A549 (cell line): ENCODE measurements around the gene CPLANE1. TPM values are rescaled to one million over a fixed set of nuclear protein-coding genes. Genes with fewer than 3 reads are reported as not detected.

Source experiments
- ATAC-seq, 2 experiments: fragments of 200-7000 bp in 1 of 2; fragments of >200 bp in 1 of 2; cut with Nextera tagmentation in 1 of 2; cut with Tn5 transposase in 1 of 2; 3 replicates each; pipeline versions ENCODE4 v1.8.0 to v1.9.1; 2018 to 2020; ENCODE audit warnings: mild to moderate bottlenecking in 1 of 2, moderate library complexity in 1 of 2
- CTCF ChIA-PET: fragments of 300-600 bp; sonication (Branson Sonifier 250); formaldehyde crosslinking; extraction: SDS; loops from one replicate; lab custom pipeline; 2021; ENCODE audit warnings: antibody characterized with exemption, inconsistent platforms; lab: Yijun Ruan, JAX
- POLR2A ChIA-PET: fragments of 350-600 bp; formaldehyde crosslinking; extraction: SDS; loops from one replicate; lab custom pipeline; 2021; ENCODE audit warnings: antibody characterized with exemption, inconsistent platforms; lab: Yijun Ruan, JAX
- DNase-seq, 2 experiments: peaks; one replicate each; pipeline versions ENCODE4 v3.0.0 to v3.0.0-alpha.2; 2011 to 2016; ENCODE audit warnings: low read depth in 1 of 2, low spot score in 1 of 2
- FAIRE-seq: peaks from 2 replicates; lab custom pipeline; 2011; peaks lifted over from hg19 to GRCh38; lab: Jason Lieb, UNC
- H3K27ac ChIP-seq, 2 experiments: fragments of >200 bp; sonication (Bioruptor Twin); formaldehyde crosslinking; 3 replicates each; pipeline ENCODE4 v1.5.1; 2016 to 2017
- H3K4me1 ChIP-seq: fragments of >200 bp; sonication (Bioruptor Twin); formaldehyde crosslinking; 3 replicates; pipeline ENCODE4 v1.6.1; 2016
- H3K4me2 ChIP-seq: fragments of >200 bp; sonication (Bioruptor Twin); formaldehyde crosslinking; 3 replicates; pipeline ENCODE4 v1.6.1; 2016
- H3K4me3 ChIP-seq: fragments of >200 bp; sonication (Bioruptor Twin); formaldehyde crosslinking; 3 replicates; pipeline ENCODE4 v1.5.1; 2016
- H3K9me3 ChIP-seq: fragments of >200 bp; sonication (Bioruptor Twin); formaldehyde crosslinking; 3 replicates; pipeline ENCODE4 v1.6.1; 2016
- CHD4 ChIP-seq: fragments of 200-600 bp; sonication (generic); IDR thresholded peaks from 2 replicates; pipeline ENCODE4 v1.6.1; 2016; ENCODE audit warnings: antibody characterized with exemption, mild to moderate bottlenecking, borderline replicate concordance
- EHMT2 ChIP-seq: fragments of 200-600 bp; sonication (generic); IDR thresholded peaks from 2 replicates; pipeline ENCODE4 v1.6.1; 2016; ENCODE audit warnings: antibody characterized with exemption, low read depth, mild to moderate bottlenecking, moderate library complexity
- HOXB5 ChIP-seq: fragments of 250-450 bp; sonication (Bioruptor Pico); IDR thresholded peaks from 2 replicates; pipeline ENCODE4 v1.5.0; 2020; ENCODE audit warnings: mild to moderate bottlenecking, moderate library complexity
- KDM1A ChIP-seq: fragments of 200-600 bp; sonication (generic); IDR thresholded peaks from 2 replicates; pipeline ENCODE4 v1.6.1; 2016; ENCODE audit warnings: low read depth, mild to moderate bottlenecking
- MYC ChIP-seq: IDR thresholded peaks from 2 replicates; pipeline ENCODE4 v1.6.1; 2012; ENCODE audit warnings: mild to moderate bottlenecking, inconsistent platforms, low read length, improper control_type of control experiment, borderline replicate concordance
- NR3C1 ChIP-seq: fragments of >200 bp; sonication (Bioruptor Twin); formaldehyde crosslinking; IDR thresholded peaks from 3 replicates; pipeline ENCODE4 v1.6.1; 2017
- PBX3 ChIP-seq: IDR thresholded peaks from 2 replicates; pipeline ENCODE4 v1.6.1; 2012
- PHF8 ChIP-seq: fragments of 200-600 bp; sonication (generic); IDR thresholded peaks from 2 replicates; pipeline ENCODE4 v1.6.1; 2016; ENCODE audit warnings: low read depth, mild to moderate bottlenecking, antibody characterized with exemption, moderate library complexity, borderline replicate concordance
- RAD21 ChIP-seq, 2 experiments: fragments of >200 bp in 1 of 2; sonication (Bioruptor Twin) in 1 of 2; formaldehyde crosslinking in 1 of 2; IDR thresholded peaks in 1 of 2; conservative IDR thresholded peaks in 1 of 2; 2 replicates in 1 of 2; 3 replicates in 1 of 2; pipeline ENCODE4 v1.6.1; 2012 to 2018; ENCODE audit warnings: inconsistent platforms in 1 of 2
- RARB ChIP-seq: fragments of 250-450 bp; sonication (Bioruptor Pico); IDR thresholded peaks from 2 replicates; pipeline ENCODE4 v1.8.0; 2021; ENCODE audit warnings: mild to moderate bottlenecking, moderate library complexity
- RFX5 ChIP-seq: fragments of 450-650 bp; IDR thresholded peaks from 2 replicates; pipeline ENCODE4 v1.7.1; 2014; ENCODE audit warnings: antibody characterized with exemption, mild to moderate bottlenecking, moderate library complexity
- TFCP2L1 ChIP-seq: fragments of 250-450 bp; sonication (Bioruptor Pico); IDR thresholded peaks from 2 replicates; pipeline ENCODE4 v1.5.0; 2021; ENCODE audit warnings: mild to moderate bottlenecking
- WGBS: methylation state at CpG from one replicate; pipeline ENCODE4 v1.1.6; 2017; ENCODE audit errors: missing lambda C conversion rate; 5-methylcytosine and 5-hydroxymethylcytosine counted together
- polyA plus RNA-seq, 4 experiments: library from polyadenylated mRNA; depleted of rRNA in 3 of 4; stranded (reverse); fragments of >200 nt; fragmentation: RNase III in 1 of 4; extraction: RNeasy Plus Mini Kit Qiagen cat#74134 plus additional on column Dnase treatment in 1 of 4; gene quantifications; 2 replicates in 3 of 4; 3 replicates in 1 of 4; pipeline ENCODE4 v1.2.3, GENCODE V29; 2011 to 2017
- TF ChIP-seq, protein P1 (sequence below): fragments of 200-600 bp; sonication (generic); IDR thresholded peaks from 2 replicates; pipeline ENCODE4 v1.6.1; 2016; ENCODE audit warnings: antibody characterized with exemption, mild to moderate bottlenecking, moderate library complexity
- TF ChIP-seq, protein P2 (sequence below): fragments of 150-350 bp; IDR thresholded peaks from 2 replicates; pipeline ENCODE4 v1.6.1; 2014; ENCODE audit warnings: low read depth, mild to moderate bottlenecking, low read length
- TF ChIP-seq, protein P3 (sequence below): fragments of 250-450 bp; sonication (Bioruptor Pico); IDR thresholded peaks from 2 replicates; pipeline ENCODE4 v1.5.0; 2020; ENCODE audit warnings: low read depth, mild to moderate bottlenecking, moderate library complexity

CPLANE1 gene
- polyA plus RNA-seq, 2 of the 4 experiments (the other 2 are of a cell fraction), result 5.5 to 15.7 TPM

DNA sequence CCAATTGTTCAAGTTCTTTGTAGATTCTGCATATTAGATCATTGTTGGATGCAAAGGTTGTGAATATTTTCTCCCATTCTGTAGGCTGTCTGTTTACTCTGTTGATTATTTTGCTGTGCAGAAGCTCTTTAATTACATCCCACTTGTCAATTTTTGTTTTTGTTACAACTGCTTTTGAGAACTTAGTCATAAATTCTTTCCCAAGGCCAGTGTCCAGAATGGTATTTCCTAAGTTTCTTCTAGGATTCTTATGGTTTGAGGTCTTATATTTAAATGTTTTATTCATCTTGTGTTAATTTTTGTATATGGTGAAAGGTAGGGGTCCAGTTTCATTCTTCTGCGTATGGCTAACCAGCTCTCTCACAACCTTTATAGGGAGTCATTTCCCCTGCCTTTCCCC is 116.5 kb downstream of the CPLANE1 start:
- peaks cover 12% of the 10 kb centered on the region for H3K9me3 ChIP-seq
- CTCF ChIA-PET, result interaction anchor here (0.6 kb wide), 1 partner anchor 258 kb away, joined by 4 read pairs; no protein-coding TSS in a partner anchor
- DNase-seq, result no peak
- POLR2A ChIA-PET, result no interaction called here
- no peak overlapping the region for H3K4me2 ChIP-seq
- no peak for TF ChIP-seq MYC
- TF ChIP-seq HOXB5 (CRISPR knock-in tag), result no peak
- TF ChIP-seq EHMT2, result no peak
- no peak for TF ChIP-seq RAD21 (conservative IDR thresholded peaks at IDR 0.05 in 1 of 2, IDR thresholded peaks at IDR 0.05 in 1 of 2)
- TF ChIP-seq, protein P1, sequence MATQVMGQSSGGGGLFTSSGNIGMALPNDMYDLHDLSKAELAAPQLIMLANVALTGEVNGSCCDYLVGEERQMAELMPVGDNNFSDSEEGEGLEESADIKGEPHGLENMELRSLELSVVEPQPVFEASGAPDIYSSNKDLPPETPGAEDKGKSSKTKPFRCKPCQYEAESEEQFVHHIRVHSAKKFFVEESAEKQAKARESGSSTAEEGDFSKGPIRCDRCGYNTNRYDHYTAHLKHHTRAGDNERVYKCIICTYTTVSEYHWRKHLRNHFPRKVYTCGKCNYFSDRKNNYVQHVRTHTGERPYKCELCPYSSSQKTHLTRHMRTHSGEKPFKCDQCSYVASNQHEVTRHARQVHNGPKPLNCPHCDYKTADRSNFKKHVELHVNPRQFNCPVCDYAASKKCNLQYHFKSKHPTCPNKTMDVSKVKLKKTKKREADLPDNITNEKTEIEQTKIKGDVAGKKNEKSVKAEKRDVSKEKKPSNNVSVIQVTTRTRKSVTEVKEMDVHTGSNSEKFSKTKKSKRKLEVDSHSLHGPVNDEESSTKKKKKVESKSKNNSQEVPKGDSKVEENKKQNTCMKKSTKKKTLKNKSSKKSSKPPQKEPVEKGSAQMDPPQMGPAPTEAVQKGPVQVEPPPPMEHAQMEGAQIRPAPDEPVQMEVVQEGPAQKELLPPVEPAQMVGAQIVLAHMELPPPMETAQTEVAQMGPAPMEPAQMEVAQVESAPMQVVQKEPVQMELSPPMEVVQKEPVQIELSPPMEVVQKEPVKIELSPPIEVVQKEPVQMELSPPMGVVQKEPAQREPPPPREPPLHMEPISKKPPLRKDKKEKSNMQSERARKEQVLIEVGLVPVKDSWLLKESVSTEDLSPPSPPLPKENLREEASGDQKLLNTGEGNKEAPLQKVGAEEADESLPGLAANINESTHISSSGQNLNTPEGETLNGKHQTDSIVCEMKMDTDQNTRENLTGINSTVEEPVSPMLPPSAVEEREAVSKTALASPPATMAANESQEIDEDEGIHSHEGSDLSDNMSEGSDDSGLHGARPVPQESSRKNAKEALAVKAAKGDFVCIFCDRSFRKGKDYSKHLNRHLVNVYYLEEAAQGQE, result no peak
- no peak for TF ChIP-seq RARB (CRISPR knock-in tag)
- no peak for TF ChIP-seq RFX5
- FAIRE-seq, result no peak
- H3K27ac ChIP-seq, result no peak overlapping the region
- no peaks in the 10 kb centered on the region for H3K4me1 ChIP-seq
- H3K4me3 ChIP-seq, result no peak overlapping the region
- WGBS, result 92% methylated on average over 1 of the region's 1 CpG
- ATAC-seq, result no peak

- H3K4me1 ChIP-seq, result no peaks in the 10 kb centered on the region
- TF ChIP-seq, protein P2, sequence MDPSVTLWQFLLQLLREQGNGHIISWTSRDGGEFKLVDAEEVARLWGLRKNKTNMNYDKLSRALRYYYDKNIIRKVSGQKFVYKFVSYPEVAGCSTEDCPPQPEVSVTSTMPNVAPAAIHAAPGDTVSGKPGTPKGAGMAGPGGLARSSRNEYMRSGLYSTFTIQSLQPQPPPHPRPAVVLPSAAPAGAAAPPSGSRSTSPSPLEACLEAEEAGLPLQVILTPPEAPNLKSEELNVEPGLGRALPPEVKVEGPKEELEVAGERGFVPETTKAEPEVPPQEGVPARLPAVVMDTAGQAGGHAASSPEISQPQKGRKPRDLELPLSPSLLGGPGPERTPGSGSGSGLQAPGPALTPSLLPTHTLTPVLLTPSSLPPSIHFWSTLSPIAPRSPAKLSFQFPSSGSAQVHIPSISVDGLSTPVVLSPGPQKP, result no peak
- TF ChIP-seq TFCP2L1 (CRISPR knock-in tag) (no peak), CHD4 (no peak), RFX5 (no peak), PBX3 (no peak), KDM1A (no peak), NR3C1 (no peak), EHMT2 (no peak), PHF8 (no peak)
- TF ChIP-seq, protein P1, result no peak
- TF ChIP-seq, protein P3, sequence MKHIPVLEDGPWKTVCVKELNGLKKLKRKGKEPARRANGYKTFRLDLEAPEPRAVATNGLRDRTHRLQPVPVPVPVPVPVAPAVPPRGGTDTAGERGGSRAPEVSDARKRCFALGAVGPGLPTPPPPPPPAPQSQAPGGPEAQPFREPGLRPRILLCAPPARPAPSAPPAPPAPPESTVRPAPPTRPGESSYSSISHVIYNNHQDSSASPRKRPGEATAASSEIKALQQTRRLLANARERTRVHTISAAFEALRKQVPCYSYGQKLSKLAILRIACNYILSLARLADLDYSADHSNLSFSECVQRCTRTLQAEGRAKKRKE (CRISPR knock-in tag), result no peak
- FAIRE-seq (no peak), ATAC-seq (no peak), DNase-seq (no peak)
- 93% methylated on average over 6 of the region's 6 CpGs for WGBS
- no peak overlapping the region for H3K27ac ChIP-seq
- POLR2A ChIA-PET, result no interaction called here
- no peak overlapping the region for H3K4me3 ChIP-seq
- no peaks in the 10 kb centered on the region for H3K9me3 ChIP-seq
- CTCF ChIA-PET, result no interaction called here
- H3K4me2 ChIP-seq, result no peak overlapping the region
These were observed 127.7 kb downstream of the CPLANE1 start for GRCh38 chr5:37121465-37121864.
